Upper lobe of left lung (tissue), 6 donors: ENCODE data around the gene SLC66A2. TPM values are rescaled to one million over a fixed set of nuclear protein-coding genes. Genes with fewer than 3 reads are reported as not detected.

Source experiments
- ATAC-seq, 2 donors: fragments of 200-7000 bp; cut with Tn5 transposase; one replicate each; pipeline ENCODE4 v1.9.1; 2022; ENCODE audit warnings: mild to moderate bottlenecking in 2 of 2, moderate library complexity in 2 of 2; ENCODE audit not compliant: low FRiP score in 2 of 2
- DNase-seq, 2 donors: peaks; one replicate each; pipeline ENCODE4 v3.0.0-alpha.2; 2019 to 2020
- H3K27ac ChIP-seq, 4 donors: fragments of 200-600 bp; sonication (generic); one replicate each; pipeline ENCODE4 v1.5.1; 2016 to 2019
- H3K27me3 ChIP-seq, 4 donors: fragments of 200-600 bp; sonication (generic); one replicate each; pipeline ENCODE4 v1.5.1; 2017 to 2019
- H3K36me3 ChIP-seq, 4 donors: fragments of 200-600 bp; sonication (generic); one replicate each; pipeline ENCODE4 v1.5.1; 2016 to 2019
- H3K4me1 ChIP-seq, 4 donors: fragments of 200-600 bp; sonication (generic); one replicate each; pipeline ENCODE4 v1.5.1; 2018 to 2019
- H3K4me3 ChIP-seq, 4 donors: fragments of 200-600 bp; sonication (generic); one replicate each; pipeline ENCODE4 v1.5.1; 2017 to 2019; ENCODE audit warnings: mild to moderate bottlenecking in 2 of 4, moderate library complexity in 1 of 4
- H3K9me3 ChIP-seq, 4 donors: fragments of 200-600 bp; sonication (generic); one replicate each; pipeline ENCODE4 v1.5.1; 2018 to 2019
- EP300 ChIP-seq, 4 donors: sonication (generic); formaldehyde crosslinking; IDR thresholded peaks; one replicate each; pipeline ENCODE4 v1.5.1; 2017; ENCODE audit warnings: antibody characterized with exemption in 4 of 4, control low read depth in 2 of 4
- POLR2A ChIP-seq, 4 donors: fragments of 450-650 bp; IDR thresholded peaks; one replicate each; pipeline ENCODE4 v1.5.1; 2016 to 2017; ENCODE audit warnings: antibody characterized with exemption in 4 of 4, mild to moderate bottlenecking in 2 of 4
- POLR2AphosphoS5 ChIP-seq, 2 donors: sonication (generic); formaldehyde crosslinking; IDR thresholded peaks; one replicate each; pipeline ENCODE4 v1.5.1; 2017; ENCODE audit warnings: antibody characterized with exemption in 2 of 2
- WGBS, 2 donors: methylation state at CpG; one replicate each; pipeline ENCODE4 v1.1.5; 2017 to 2018; 5-methylcytosine and 5-hydroxymethylcytosine counted together
- total RNA-seq, 6 donors: library from RNA; depleted of rRNA in 4 of 6; stranded (reverse); fragments of >200 nt in 4 of 6; gene quantifications; one replicate each; pipeline versions ENCODE4 v1.1.0 to v1.2.1, GENCODE V29; 2016 to 2021
- TF ChIP-seq, protein P1 (sequence below), 6 experiments: fragments of 450-650 bp in 4 of 6; fragments of 200-600 bp in 2 of 6; sonication (generic) in 2 of 6; IDR thresholded peaks; one replicate each; pipeline ENCODE4 v1.5.1; 2016 to 2019; ENCODE audit warnings: antibody characterized with exemption in 6 of 6
- donor health status: DM: no; HTN: no; CAD: no; lungs with moderate emphysema.
- donor health status: DM: no; HTN: yes; CAD: no; lungs with severe emphysema.

SLC66A2 gene
- total RNA-seq, 6 donors from 2014 or later: 37.6 to 90.7 (median 66.5) TPM

DNA sequence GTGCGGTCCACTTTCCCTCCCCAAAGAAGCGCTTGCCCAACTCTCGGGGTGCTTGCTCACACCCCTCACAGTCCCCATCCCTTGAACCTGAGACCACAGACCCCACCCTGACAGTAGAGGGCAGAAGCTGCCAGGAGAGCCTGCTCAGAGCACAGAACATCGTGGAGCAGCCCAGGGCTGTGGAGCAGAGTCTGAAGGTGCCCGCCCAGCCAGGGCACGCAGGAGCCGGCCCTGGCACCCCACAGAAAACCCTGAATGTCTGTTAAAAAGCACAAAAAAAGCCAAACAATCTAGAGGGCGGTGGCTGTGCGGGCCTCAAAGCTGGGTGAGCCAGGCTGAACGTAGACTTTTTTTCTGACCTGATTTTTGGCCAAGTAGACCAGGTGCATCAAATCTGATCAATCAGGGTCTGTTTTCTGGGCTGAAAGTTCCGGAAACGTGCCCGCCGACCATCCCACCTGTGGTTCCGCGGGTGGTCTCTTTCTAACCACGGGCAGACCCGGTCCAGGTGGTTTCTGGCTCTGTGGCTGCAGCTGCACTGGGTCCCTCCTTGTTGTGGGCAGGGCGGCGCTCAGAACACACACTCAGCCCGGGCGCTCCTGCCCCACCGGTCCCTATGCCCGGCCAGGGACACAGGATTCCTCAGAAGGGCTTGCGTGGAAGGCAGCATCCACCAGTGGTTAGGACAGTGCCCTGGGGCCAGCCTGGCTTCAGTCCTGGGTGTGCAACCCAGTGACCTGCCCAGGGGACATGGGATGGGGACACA, 66.3 kb downstream of the SLC66A2 start:
- no peak overlapping the region for H3K27ac ChIP-seq
- no peaks in the 10 kb centered on the region for H3K36me3 ChIP-seq
- no peak for TF ChIP-seq POLR2AphosphoS5 (IDR thresholded peaks at IDR 0.05)
- no peak for TF ChIP-seq EP300 (IDR thresholded peaks at IDR 0.05)
- no peak for TF ChIP-seq POLR2A (IDR thresholded peaks at IDR 0.05)
- TF ChIP-seq, protein P1, sequence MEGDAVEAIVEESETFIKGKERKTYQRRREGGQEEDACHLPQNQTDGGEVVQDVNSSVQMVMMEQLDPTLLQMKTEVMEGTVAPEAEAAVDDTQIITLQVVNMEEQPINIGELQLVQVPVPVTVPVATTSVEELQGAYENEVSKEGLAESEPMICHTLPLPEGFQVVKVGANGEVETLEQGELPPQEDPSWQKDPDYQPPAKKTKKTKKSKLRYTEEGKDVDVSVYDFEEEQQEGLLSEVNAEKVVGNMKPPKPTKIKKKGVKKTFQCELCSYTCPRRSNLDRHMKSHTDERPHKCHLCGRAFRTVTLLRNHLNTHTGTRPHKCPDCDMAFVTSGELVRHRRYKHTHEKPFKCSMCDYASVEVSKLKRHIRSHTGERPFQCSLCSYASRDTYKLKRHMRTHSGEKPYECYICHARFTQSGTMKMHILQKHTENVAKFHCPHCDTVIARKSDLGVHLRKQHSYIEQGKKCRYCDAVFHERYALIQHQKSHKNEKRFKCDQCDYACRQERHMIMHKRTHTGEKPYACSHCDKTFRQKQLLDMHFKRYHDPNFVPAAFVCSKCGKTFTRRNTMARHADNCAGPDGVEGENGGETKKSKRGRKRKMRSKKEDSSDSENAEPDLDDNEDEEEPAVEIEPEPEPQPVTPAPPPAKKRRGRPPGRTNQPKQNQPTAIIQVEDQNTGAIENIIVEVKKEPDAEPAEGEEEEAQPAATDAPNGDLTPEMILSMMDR (IDR thresholded peaks at IDR 0.05): no peak
- DNase-seq (no peak), ATAC-seq (peak in 1 of 2 donors; percentile 15)
- H3K9me3 ChIP-seq: peaks cover 6 to 27% (median 17%) of the 10 kb centered on the region in 4 donors
- WGBS, 2 donors: 87 to 88% methylated on average over 15 to 25 of the region's 25 CpGs
- H3K4me1 ChIP-seq: no peaks in the 10 kb centered on the region
- H3K4me3 ChIP-seq: no peak overlapping the region
- H3K27me3 ChIP-seq: no peaks in the 10 kb centered on the region

DNA sequence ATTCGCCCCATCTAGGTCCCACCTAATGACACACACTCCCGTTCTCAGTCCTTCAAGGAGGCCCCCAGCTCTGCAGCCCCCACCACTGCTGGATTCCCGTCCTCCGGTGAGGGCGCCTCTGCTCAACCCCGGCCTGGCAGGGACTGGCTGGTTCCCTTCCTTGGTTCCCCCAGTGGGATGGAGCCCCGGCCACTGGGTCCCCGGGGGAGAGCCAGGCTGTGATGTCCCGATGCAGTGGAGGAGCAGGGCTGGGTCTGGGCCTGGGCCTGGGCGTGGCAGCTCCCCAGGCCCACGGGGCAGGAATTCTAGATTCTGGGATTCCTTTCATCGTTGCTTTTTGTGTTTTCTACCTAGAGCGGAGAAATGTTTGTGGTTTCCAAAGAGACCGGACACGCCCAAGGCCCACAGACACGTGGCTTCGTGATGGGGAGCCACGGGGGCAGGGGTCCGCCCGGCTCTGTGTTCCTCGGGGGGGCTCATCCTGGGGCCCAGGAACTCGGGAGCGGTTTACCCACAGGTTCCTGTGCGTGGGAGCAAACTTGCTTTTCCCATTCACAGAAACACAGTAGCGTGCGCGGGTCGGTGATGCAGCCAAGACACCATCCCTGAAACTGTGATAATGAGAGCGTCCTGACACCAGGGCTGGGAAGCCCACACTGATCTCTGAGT, 67.0 kb downstream of the SLC66A2 start:
- Histone ChIP-seq H3K4me3 (no peak overlapping the region), H3K27ac (no peak overlapping the region), H3K36me3 (no peaks in the 10 kb centered on the region), H3K27me3 (no peaks in the 10 kb centered on the region), H3K9me3 (peaks cover 3 to 20% (median 10%) of the 10 kb centered on the region in 4 donors), H3K4me1 (no peaks in the 10 kb centered on the region)
- DNase-seq: no peak
- TF ChIP-seq POLR2A (IDR thresholded peaks at IDR 0.05) (no peak), EP300 (IDR thresholded peaks at IDR 0.05) (no peak), POLR2AphosphoS5 (IDR thresholded peaks at IDR 0.05) (no peak)
- TF ChIP-seq, protein P1 (IDR thresholded peaks at IDR 0.05): no peak
- ATAC-seq: peak in 1 of 2 donors; percentile 36
- 83 to 89% methylated on average over 22 to 28 of the region's 29 CpGs for WGBS, 2 donors

DNA sequence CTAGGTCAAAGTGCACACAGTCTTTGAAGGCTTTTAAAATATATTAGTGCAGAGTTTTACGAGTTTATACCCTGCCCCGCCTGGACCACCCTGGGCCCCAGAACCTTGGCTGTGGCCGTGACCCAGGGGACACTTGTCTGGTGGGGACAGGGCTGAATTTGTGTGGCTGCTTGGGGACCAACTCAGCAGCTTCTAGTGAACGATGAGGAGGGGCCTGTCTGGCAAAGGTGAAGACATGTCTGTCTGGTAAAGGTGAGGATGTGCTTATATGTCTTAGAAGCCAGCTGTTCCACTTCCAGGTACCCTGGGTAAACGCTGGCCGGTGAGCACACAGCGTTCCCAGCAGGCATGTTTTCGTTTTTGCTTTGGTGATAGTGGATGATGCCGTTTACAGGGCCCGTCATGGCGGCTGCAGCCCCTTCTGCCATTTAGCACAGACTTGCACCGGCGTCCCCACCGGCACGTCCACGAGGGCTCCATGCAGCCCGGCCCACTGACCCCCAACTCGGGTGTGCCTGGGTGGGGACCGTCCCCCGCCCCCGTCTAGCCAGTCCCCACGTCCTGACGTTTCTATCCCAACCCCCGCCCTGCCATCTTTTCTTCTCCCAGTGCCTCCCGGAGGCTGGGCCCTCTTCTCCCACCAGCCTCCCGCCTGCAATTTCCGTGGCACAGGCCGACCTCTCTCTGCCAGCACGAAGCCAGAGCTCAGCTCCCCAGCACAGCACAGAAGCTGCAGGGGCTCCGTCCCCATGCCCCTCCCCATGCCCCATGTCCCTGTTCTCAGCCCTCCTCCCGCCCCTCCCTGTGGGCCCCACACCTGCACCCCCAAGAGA, 67.8 kb downstream of the SLC66A2 start:
- Histone ChIP-seq H3K4me3 (no peak overlapping the region), H3K4me1 (no peaks in the 10 kb centered on the region), H3K27ac (no peak overlapping the region), H3K9me3 (peaks cover 0 to 16% (median 6%) of the 10 kb centered on the region in 4 donors), H3K27me3 (no peaks in the 10 kb centered on the region), H3K36me3 (no peaks in the 10 kb centered on the region)
- 91 to 92% methylated on average over 27 to 28 of the region's 31 CpGs for WGBS, 2 donors
- ATAC-seq (no peak), DNase-seq (no peak)
- TF ChIP-seq EP300 (IDR thresholded peaks at IDR 0.05) (no peak), POLR2AphosphoS5 (IDR thresholded peaks at IDR 0.05) (no peak), POLR2A (IDR thresholded peaks at IDR 0.05) (no peak)
- TF ChIP-seq, protein P1 (IDR thresholded peaks at IDR 0.05): no peak

DNA sequence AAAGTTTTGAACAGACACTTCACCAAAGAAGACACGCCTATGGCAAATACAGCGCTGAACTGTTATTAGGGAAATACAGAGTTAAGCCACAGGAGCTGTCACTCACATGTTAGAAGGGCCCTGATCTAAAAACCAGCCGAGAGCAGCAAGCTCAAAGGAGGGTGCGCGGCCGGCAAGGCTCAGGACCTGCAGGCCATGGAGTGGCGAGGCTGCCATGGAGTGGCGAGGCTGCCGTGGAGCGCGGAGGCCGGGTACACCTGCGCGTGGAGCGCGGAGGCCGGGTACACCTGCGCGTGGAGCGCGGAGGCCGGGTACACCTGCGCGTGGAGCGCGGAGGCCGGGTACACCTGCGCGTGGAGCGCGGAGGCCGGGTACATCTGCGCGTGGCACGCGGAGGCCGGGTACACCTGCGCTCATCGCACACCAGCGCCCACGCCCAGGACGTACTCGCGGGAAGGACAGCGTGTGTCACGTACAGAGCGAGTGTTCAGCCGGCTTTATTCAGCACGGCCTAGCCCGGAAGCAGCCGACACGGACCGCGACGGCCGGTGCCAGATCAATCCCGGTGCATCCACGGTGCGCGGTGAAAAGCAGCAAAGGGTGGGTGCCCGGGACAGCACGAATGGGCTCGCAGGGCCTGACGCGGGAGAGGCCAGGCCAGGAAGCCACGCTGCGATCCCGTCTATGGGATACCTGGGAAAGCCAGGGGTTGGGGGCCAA, 68.8 kb downstream of the SLC66A2 start:
- Histone ChIP-seq H3K27ac (no peak overlapping the region), H3K27me3 (no peaks in the 10 kb centered on the region), H3K9me3 (peaks cover 0 to 6% (median under 1%) of the 10 kb centered on the region in 4 donors), H3K36me3 (no peaks in the 10 kb centered on the region), H3K4me1 (no peaks in the 10 kb centered on the region), H3K4me3 (no peak overlapping the region)
- ATAC-seq (peak in 1 of 2 donors; percentile 25), DNase-seq (peak in 1 of 2 donors; percentile 69)
- 96% methylated on average over 61 to 68 of the region's 68 CpGs for WGBS, 2 donors
- TF ChIP-seq POLR2AphosphoS5 (IDR thresholded peaks at IDR 0.05) (no peak), EP300 (IDR thresholded peaks at IDR 0.05) (no peak), POLR2A (IDR thresholded peaks at IDR 0.05) (no peak)
- TF ChIP-seq, protein P1 (IDR thresholded peaks at IDR 0.05): no peak
